ENCODE measurements around the gene NPY4R. TPM values are rescaled to one million over a fixed set of nuclear protein-coding genes. Genes with fewer than 3 reads are reported as not detected.
"Not testable (repeated sequence)": the region's sequence is repeated elsewhere in the genome, so short reads cannot be mapped to it uniquely, and the experiment has no call there.

NPY4R gene
- total and polyA plus RNA-seq, 2 donors (not counting 3 experiments of a cell fraction or from before 2014, with no cell fraction given) = not detected

DNA sequence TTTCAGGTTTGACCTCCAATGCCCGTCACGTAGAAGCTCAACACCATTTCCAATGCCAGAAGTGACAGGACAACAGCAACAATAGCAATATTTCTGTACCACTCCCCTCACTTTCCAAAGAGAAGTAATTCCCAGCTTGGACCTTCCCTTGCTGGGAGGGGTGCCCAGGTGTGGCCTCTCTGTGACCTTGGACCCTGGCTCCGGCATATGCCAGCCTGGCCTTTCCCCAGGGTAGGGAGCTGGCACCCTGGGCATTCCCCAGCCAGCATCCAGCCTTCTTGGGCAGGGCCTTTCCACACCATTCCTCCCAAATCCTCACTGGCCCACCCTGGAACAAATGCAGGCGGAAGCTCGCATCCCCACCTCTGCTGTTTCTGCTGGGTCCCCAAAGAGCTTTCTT lies 53.1 kb downstream of the NPY4R start:
- H3K9me1 ChIP-seq (replicated peaks; ENCODE audit: control insufficient read depth, extremely low read depth, insufficient read depth, low read length); intact Hi-C loops (cut with micrococcal nuclease); CTCF ChIA-PET; H3K36me3 ChIP-seq (ENCODE audit: control insufficient read depth in 2 of 2, extremely low read depth in 1 of 2, insufficient read depth in 2 of 2, low read length in 2 of 2); H3K4me3 ChIP-seq (replicated peaks in 1 of 3; ENCODE audit: insufficient read depth in 1 of 3, low read depth in 1 of 3, low read length in 3 of 3); H2AFZ ChIP-seq (ENCODE audit: low read depth, low read length); H3K4me1 ChIP-seq (ENCODE audit: control insufficient read depth, extremely low read depth, insufficient read depth, low read length); H3K9ac ChIP-seq (replicated peaks; ENCODE audit: extremely low read depth, insufficient read depth, low read length); H3K27ac ChIP-seq (ENCODE audit: insufficient read depth, low read depth, low read length); H3K4me2 ChIP-seq (ENCODE audit: insufficient read depth, low read length); BruUV-seq (replicated peaks); H3K79me2 ChIP-seq (ENCODE audit: control insufficient read depth, insufficient read depth, low read length); H4K20me1 ChIP-seq (replicated peaks; ENCODE audit: control insufficient read depth, extremely low read depth, insufficient read depth, low read length); DNase-seq (ENCODE audit: low read depth, low spot score); H3K27me3 ChIP-seq (ENCODE audit: control insufficient read depth in 2 of 2, insufficient read depth in 2 of 2, low read length in 2 of 2); POLR2A ChIA-PET; H3K9me3 ChIP-seq (replicated peaks; ENCODE audit: control insufficient read depth, insufficient read depth, low read length); dilution Hi-C loops (cut with MboI; ENCODE audit: extremely low pct_ligation_motif_present, low sequenced_read_pairs); FAIRE-seq: not testable (repeated sequence)

DNA sequence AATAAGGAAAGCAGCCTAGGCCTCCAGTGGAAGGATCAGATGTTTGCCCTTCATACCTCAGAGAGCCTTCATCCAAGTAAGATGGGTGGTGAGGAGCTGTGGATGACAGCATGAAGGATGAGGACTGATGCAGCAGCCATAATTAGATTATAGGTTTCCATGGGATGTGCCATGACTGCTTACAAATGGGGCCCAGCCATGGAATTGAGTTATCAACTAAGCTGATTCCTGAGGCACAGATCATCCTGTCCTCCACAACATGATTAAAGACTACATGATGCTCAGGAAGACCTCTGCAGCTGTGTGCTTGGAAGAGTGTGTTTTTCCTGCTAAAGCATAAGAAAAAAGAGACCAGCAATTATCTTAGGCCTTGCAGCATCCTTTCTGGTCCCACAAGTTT lies 54.6 kb downstream of the NPY4R start:
- H3K27ac ChIP-seq (ENCODE audit: insufficient read depth, low read depth, low read length) = not testable (repeated sequence)

More for the DNA sequence above, 54.6 kb downstream of the NPY4R start:
- H2AFZ ChIP-seq (ENCODE audit: low read depth, low read length); DNase-seq (ENCODE audit: low read depth, low spot score); H3K4me3 ChIP-seq (replicated peaks in 1 of 3; ENCODE audit: insufficient read depth in 1 of 3, low read depth in 1 of 3, low read length in 3 of 3); dilution Hi-C loops (cut with MboI; ENCODE audit: extremely low pct_ligation_motif_present, low sequenced_read_pairs); BruUV-seq (replicated peaks); H3K79me2 ChIP-seq (ENCODE audit: control insufficient read depth, insufficient read depth, low read length); H3K9ac ChIP-seq (replicated peaks; ENCODE audit: extremely low read depth, insufficient read depth, low read length); CTCF ChIA-PET; FAIRE-seq; H3K9me1 ChIP-seq (replicated peaks; ENCODE audit: control insufficient read depth, extremely low read depth, insufficient read depth, low read length); H3K4me1 ChIP-seq (ENCODE audit: control insufficient read depth, extremely low read depth, insufficient read depth, low read length); POLR2A ChIA-PET; H3K27me3 ChIP-seq (ENCODE audit: control insufficient read depth in 2 of 2, insufficient read depth in 2 of 2, low read length in 2 of 2); H3K4me2 ChIP-seq (ENCODE audit: insufficient read depth, low read length); H3K9me3 ChIP-seq (replicated peaks; ENCODE audit: control insufficient read depth, insufficient read depth, low read length); intact Hi-C loops (cut with micrococcal nuclease); H4K20me1 ChIP-seq (replicated peaks; ENCODE audit: control insufficient read depth, extremely low read depth, insufficient read depth, low read length); H3K36me3 ChIP-seq (ENCODE audit: control insufficient read depth in 2 of 2, extremely low read depth in 1 of 2, insufficient read depth in 2 of 2, low read length in 2 of 2): not testable (repeated sequence)

Other genes starting within 250 kb of the NPY4R start
- gene ANTXRL, start 179.0 kb downstream of the NPY4R start, total RNA-seq = not detected in 2 replicates
- not detected in 2 replicates for gene ANTXRL, start 179.0 kb downstream of the NPY4R start, polyA plus RNA-seq
- not detected in 2 replicates for gene ANXA8L1, start 90.2 kb downstream of the NPY4R start, total RNA-seq
- gene ANXA8L1, start 90.2 kb downstream of the NPY4R start, polyA plus RNA-seq = not detected in 2 replicates
- gene GPRIN2, start 90.7 kb upstream of the NPY4R start, total RNA-seq = not detected in 2 replicates
- gene GPRIN2, start 90.7 kb upstream of the NPY4R start, polyA plus RNA-seq = not detected in 2 replicates
- gene SYT15, start 113.2 kb upstream of the NPY4R start, total RNA-seq = 0.65 and 0.75 TPM in 2 replicates
- gene SYT15, start 113.2 kb upstream of the NPY4R start, polyA plus RNA-seq = 0.50 and 0.65 TPM in 2 replicates

Measured in endothelial cell of umbilical vein (primary cell).